ENCODE measurements around the gene ADCY4.

DNA sequence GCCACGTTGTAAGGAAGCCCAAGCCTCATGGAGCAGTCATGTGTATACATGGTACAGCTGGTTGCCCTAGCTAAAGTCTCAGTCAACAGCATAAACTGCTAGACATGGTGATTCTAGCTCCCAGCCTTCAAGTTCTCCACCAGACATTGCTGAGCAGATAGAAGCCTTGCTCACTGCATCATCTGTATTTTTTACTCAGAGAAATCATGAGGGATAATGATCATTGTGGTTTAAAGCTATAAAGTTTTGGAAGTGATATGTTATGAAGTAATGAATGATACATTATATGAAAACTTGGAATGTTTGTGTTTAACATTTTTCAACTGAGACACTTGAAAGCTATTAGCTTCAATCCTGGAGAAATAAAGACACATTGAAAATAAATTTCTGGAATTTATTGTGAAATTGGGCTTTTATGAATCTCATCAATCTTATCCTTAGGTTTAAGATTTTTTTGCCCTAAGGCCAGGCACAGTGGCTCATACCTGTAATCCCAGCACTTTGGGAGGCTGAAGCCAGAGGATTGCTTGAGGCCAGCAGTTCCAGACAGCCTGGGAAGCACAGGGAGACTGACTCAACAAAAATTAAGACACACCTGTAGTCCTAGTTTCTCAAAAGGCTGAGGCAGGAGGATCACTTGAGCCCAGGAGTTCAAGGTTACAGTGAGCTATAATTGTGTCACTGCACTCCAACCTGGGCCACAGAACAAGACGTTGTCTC lies 27.5 kb upstream of the ADCY4 start:
- TF ChIP-seq, protein P1, sequence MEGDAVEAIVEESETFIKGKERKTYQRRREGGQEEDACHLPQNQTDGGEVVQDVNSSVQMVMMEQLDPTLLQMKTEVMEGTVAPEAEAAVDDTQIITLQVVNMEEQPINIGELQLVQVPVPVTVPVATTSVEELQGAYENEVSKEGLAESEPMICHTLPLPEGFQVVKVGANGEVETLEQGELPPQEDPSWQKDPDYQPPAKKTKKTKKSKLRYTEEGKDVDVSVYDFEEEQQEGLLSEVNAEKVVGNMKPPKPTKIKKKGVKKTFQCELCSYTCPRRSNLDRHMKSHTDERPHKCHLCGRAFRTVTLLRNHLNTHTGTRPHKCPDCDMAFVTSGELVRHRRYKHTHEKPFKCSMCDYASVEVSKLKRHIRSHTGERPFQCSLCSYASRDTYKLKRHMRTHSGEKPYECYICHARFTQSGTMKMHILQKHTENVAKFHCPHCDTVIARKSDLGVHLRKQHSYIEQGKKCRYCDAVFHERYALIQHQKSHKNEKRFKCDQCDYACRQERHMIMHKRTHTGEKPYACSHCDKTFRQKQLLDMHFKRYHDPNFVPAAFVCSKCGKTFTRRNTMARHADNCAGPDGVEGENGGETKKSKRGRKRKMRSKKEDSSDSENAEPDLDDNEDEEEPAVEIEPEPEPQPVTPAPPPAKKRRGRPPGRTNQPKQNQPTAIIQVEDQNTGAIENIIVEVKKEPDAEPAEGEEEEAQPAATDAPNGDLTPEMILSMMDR (conservative IDR thresholded peaks at IDR 0.05; ENCODE audit: low read depth, low read length) = no peak
- TF ChIP-seq EZH2 (IDR thresholded peaks at IDR 0.05; ENCODE audit: low read length, unreplicated experiment) (no peak), EZH2phosphoT487 (IDR thresholded peaks at IDR 0.05; ENCODE audit: borderline replicate concordance, low read length) (no peak)
